GM19438 (cell line): ENCODE measurements around the gene RAD51AP1.

Experiments
- ATAC-seq: cut with Tn5 transposase; IDR thresholded peaks from one replicate; pipeline ENCODE4 v1.9.1; 2021; ENCODE audit warnings: low read depth; ENCODE audit not compliant: unreplicated experiment

Gene RAD51AP1

DNA sequence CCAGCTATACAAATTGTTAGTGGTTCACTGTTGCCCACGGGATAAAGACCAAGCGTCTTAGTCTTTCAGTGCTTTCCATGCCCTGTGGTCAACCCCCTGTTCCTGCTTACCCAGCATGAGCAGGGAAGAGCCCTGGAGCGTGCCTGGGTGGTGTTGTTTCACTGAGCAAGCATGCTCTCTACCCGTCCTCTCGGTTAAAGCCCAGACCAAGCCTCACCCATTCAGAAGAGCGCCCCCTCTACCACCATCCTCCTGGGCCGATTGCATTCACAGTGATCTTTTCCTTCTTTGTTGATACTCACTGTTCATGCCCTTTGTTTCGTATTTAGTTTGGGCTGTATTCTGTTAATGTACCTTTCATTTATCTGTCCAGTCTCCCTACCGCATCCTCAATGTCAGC, 48.4 kb downstream of the RAD51AP1 start:
- no peak for ATAC-seq

DNA sequence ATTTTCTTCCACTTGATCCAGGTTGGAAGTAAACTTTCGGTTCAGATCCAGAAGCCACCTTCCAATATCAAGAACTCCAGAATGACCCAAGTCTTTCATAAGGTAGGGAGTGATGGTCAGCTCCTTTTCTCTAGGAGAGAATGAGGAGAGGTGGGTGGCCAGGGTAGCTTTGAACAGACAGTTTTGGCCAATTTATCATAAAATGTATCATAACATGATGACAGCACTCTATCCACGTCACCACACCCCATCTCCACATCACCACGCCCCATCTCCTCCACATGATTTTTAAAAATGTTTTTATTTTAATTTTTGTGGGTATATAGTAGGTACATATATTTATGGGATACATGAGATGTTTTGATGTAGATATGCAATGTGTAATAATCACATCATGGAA, 50.2 kb downstream of the RAD51AP1 start:
- no peak for ATAC-seq

DNA sequence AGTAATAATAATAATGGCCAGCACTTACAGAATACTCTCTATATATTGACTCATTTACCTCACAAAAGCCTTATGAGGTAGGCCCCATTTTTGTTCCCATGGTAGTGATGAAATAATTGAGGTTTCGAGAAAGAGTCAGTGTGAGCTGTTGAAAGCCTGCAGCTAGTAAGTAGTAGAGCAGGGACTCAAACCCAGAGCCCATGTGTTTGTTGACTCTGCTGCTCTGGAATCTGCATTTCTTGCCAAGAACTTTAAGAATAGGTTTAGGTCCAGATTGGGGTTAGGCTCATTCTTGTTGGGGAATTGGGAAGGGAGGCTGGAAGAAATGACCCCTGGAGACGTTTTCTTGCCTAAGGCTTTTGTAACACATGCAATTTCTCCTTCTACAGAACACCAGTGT, 51.3 kb downstream of the RAD51AP1 start:
- no peak for ATAC-seq

DNA sequence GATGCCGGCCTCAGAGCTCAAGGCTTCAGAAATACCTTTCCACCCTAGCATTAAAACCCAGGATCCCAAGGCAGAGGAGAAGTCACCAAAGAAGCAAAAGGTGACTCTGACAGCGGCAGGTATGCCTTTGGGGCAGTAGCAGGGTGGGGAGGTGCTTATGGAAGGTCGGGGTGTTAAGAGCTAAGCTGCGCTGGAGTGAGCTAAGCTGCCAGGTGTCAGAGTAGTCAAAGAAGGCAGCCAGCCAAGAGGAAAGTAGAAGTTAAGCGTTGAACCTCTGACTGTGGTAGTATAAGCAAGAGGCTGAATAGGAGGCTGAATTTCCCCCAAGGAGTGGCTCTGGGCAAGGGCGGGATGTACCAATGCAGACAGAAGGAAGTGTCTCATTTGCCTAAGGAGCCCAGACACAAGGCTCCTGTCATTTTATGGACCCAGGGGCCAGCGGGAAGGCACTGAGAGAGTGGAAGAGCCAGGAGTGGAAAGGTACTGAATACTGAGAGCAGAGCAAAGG, 52.5 kb downstream of the RAD51AP1 start:
- ATAC-seq = no peak

DNA sequence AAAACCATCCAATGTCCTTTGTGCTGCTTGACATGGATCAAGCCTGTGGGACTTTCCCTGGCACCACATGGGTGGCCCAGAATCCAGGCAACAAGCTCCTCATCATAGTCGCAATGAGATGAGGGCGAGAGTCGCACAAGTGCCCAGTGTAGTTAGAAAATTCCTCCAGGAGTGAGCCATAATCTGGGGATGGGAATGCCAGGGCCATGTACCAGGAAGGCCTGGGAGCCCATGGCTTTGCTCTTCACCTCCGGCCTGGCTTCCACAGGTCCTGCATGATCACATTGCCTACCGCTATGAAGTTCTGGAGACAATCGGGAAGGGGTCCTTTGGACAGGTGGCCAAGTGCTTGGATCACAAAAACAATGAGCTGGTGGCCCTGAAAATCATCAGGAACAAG, 57.2 kb downstream of the RAD51AP1 start:
- no peak for ATAC-seq

DNA sequence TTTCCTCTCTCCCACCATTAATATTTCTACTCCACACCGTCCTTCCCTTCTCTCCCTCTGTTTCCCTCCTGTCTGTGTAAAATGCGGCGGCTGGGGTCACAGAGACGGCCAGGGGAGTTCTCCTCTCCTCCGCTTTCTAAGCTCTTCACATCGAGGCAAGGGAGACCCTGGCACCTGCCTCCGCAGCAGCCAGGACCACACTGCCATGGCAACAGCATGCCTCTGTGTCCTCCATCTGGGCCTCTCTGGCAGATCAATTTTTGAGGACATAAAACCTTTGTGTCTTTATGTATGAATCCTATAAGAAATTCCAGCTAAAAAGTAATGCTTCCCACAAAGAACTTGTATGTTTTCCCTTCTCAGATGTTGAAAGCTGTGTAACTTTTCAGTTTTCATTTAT, 64.7 kb downstream of the RAD51AP1 start:
- ATAC-seq = no peak

DNA sequence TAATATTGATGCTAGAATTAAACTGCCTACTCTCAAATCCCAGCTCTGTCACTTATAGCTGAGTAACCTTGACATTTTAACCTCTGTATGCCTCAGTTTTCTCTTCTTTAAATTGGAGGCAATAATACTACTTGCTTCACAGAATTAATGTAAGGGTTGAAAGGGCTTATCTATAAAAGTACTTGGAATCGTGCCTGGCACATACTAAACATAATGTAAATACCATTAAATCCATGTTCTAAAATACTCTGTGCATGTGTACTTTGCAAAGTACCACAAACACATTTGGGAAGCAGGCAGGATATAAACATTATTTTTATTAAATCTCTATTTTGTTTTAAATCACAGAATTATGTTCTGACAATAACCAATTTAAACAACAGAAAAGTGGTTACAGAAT, 65.3 kb downstream of the RAD51AP1 start:
- ATAC-seq = no peak

DNA sequence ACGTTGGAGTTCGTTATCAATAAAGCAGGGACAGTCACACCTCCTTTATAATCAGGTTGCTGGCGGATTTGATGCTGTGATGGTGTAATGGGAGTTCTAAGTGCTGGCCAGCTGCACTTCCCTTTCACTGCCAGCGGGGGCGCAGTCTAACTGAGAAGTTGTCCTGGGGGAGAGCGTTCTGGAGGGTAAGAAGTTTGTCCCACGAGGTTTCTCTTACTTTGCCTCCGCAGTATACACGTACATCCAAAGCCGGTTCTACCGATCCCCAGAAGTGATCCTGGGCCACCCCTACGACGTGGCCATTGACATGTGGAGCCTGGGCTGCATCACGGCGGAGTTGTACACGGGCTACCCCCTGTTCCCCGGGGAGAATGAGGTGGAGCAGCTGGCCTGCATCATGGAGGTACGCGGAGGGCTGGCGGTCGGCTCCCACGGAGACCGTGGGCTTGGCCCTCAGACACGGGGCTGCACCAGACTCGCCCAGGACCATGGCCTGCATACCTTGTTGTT, 66.0 kb downstream of the RAD51AP1 start:
- peak; percentile 93 for ATAC-seq

DNA sequence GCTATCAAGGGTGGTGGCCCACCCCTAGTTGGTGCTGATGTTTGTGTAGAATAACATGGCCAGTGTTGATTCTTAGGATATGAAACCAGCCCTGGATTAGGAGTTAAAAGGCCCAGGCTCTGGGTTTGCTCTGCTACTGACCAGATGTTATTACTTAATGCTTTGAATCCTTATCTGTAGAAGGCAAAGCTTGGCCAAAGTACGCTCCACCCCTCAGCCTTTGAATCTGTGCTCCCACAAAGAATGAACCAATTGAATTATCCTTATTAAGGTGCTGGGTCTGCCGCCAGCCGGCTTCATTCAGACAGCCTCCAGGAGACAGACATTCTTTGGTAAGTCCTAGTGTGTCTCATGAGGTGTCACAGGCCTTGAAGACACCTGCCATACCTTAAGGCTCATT, 68.4 kb downstream of the RAD51AP1 start:
- ATAC-seq = no peak

DNA sequence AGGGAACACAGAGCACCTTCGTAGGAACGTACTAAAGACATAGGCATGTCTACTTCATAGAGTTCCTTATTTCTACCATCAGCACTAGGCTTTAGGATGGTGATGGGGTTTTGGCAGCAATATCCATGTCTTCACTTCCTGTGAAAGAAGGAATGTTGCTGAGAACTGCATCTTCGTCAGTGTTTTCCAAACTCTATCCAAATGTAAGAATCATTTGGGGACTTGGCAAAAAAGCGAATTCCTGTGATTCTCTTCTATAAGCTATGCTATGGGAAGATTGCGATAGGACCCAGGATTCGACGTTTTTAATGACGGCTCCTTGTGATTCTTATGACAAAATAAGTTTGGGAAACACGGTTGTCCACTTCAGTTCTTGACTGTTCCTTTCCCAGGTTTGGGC, 70.4 kb downstream of the RAD51AP1 start:
- ATAC-seq = no peak
